HL-60 (cell line): ENCODE data around the gene ZFYVE9.

Experiments used
- GABPA ChIP-seq: IDR thresholded peaks from 2 replicates; pipeline ENCODE4 v1.6.1; 2012; ENCODE audit warnings: low read depth
- POLR2AphosphoS5 ChIP-seq: IDR thresholded peaks from 2 replicates; pipeline ENCODE4 v1.6.1; 2012; ENCODE audit warnings: low read depth
- SPI1 ChIP-seq: IDR thresholded peaks from 2 replicates; pipeline ENCODE4 v1.6.1; 2012; ENCODE audit warnings: low read depth, mild to moderate bottlenecking, borderline replicate concordance
- TF ChIP-seq, protein P1 (sequence below): IDR thresholded peaks from one replicate; pipeline ENCODE4 v1.5.1; 2011; ENCODE audit warnings: low read length, control low read depth, inconsistent platforms; ENCODE audit not compliant: insufficient read depth
- TF ChIP-seq, protein P2 (sequence below): IDR thresholded peaks from 2 replicates; pipeline ENCODE4 v1.6.1; 2012; ENCODE audit warnings: low read depth; ENCODE audit not compliant: insufficient replicate concordance

DNA sequence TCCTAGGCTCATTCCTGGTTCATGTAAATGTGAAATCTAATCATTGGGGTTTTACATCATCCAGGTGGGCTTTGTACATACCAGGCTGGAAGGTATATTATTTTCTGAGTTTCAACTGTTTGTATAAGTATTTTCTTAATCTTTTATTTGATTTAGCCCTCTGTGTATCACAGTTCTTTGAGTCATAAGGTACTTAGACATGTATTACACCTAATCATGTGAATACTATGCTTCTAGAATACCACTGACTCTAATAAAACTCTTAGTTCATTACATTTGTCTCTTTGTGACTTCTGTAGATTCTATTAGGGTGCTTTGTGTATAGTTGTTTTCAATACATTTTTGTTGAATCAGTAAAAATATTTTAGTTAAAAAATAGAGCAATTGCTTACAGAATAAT is 92.8 kb downstream of the ZFYVE9 start:
- TF ChIP-seq, protein P1, sequence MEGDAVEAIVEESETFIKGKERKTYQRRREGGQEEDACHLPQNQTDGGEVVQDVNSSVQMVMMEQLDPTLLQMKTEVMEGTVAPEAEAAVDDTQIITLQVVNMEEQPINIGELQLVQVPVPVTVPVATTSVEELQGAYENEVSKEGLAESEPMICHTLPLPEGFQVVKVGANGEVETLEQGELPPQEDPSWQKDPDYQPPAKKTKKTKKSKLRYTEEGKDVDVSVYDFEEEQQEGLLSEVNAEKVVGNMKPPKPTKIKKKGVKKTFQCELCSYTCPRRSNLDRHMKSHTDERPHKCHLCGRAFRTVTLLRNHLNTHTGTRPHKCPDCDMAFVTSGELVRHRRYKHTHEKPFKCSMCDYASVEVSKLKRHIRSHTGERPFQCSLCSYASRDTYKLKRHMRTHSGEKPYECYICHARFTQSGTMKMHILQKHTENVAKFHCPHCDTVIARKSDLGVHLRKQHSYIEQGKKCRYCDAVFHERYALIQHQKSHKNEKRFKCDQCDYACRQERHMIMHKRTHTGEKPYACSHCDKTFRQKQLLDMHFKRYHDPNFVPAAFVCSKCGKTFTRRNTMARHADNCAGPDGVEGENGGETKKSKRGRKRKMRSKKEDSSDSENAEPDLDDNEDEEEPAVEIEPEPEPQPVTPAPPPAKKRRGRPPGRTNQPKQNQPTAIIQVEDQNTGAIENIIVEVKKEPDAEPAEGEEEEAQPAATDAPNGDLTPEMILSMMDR, result no peak
- TF ChIP-seq POLR2AphosphoS5 (no peak), GABPA (no peak), SPI1 (no peak)
- TF ChIP-seq, protein P2, sequence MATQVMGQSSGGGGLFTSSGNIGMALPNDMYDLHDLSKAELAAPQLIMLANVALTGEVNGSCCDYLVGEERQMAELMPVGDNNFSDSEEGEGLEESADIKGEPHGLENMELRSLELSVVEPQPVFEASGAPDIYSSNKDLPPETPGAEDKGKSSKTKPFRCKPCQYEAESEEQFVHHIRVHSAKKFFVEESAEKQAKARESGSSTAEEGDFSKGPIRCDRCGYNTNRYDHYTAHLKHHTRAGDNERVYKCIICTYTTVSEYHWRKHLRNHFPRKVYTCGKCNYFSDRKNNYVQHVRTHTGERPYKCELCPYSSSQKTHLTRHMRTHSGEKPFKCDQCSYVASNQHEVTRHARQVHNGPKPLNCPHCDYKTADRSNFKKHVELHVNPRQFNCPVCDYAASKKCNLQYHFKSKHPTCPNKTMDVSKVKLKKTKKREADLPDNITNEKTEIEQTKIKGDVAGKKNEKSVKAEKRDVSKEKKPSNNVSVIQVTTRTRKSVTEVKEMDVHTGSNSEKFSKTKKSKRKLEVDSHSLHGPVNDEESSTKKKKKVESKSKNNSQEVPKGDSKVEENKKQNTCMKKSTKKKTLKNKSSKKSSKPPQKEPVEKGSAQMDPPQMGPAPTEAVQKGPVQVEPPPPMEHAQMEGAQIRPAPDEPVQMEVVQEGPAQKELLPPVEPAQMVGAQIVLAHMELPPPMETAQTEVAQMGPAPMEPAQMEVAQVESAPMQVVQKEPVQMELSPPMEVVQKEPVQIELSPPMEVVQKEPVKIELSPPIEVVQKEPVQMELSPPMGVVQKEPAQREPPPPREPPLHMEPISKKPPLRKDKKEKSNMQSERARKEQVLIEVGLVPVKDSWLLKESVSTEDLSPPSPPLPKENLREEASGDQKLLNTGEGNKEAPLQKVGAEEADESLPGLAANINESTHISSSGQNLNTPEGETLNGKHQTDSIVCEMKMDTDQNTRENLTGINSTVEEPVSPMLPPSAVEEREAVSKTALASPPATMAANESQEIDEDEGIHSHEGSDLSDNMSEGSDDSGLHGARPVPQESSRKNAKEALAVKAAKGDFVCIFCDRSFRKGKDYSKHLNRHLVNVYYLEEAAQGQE, result no peak
